Fibroblast of villous mesenchyme (primary cell): Measurements from ENCODE around the gene ABTB1. TPM values are rescaled to one million over a fixed set of nuclear protein-coding genes. Genes with fewer than 3 reads are reported as not detected.
"Not testable (repeated sequence)": the region's sequence is repeated elsewhere in the genome, so short reads cannot be mapped to it uniquely, and the experiment has no call there.

Experiments used
- DNase-seq: peaks from one replicate; pipeline ENCODE4 v3.0.0-alpha.2; 2010; ENCODE audit warnings: low read depth
- H3K4me3 ChIP-seq: 2 replicates; pipeline ENCODE4 v1.5.1; 2011; ENCODE audit warnings: low read depth, mild to moderate bottlenecking, low read length
- total RNA-seq: library from RNA; depleted of rRNA; stranded (reverse); fragments of >200 nt; gene quantifications from 2 replicates; pipeline ENCODE4 v1.2.3, GENCODE V29; 2012
- TF ChIP-seq, protein P1 (sequence below): IDR thresholded peaks from 2 replicates; pipeline ENCODE4 v1.5.1; 2012; ENCODE audit warnings: low read depth, mild to moderate bottlenecking, low read length; ENCODE audit not compliant: insufficient read depth

The ABTB1 gene
- total RNA-seq, 1 donor = 3.5 TPM

DNA sequence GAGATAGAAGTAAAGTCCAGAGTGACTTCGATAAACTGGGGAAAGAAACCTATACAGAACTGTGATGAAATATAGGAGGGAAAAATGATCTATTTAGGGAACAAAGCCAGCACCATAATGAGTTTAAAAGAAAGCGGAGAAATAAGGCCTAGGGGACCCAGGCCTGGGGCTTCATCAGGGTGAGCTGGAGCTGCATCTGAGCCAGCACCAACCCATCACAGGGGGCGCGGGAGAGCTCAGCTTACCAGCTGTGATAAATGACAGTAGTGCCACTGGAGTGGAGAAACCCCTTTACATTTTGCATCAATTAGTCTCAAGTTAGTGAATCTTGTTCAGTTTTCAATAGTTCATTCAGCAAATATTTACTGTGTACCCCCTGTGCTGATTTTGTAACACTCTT lies 22.5 kb upstream of the ABTB1 start:
- no peak for DNase-seq
- no peak overlapping the region for H3K4me3 ChIP-seq
- TF ChIP-seq, protein P1, sequence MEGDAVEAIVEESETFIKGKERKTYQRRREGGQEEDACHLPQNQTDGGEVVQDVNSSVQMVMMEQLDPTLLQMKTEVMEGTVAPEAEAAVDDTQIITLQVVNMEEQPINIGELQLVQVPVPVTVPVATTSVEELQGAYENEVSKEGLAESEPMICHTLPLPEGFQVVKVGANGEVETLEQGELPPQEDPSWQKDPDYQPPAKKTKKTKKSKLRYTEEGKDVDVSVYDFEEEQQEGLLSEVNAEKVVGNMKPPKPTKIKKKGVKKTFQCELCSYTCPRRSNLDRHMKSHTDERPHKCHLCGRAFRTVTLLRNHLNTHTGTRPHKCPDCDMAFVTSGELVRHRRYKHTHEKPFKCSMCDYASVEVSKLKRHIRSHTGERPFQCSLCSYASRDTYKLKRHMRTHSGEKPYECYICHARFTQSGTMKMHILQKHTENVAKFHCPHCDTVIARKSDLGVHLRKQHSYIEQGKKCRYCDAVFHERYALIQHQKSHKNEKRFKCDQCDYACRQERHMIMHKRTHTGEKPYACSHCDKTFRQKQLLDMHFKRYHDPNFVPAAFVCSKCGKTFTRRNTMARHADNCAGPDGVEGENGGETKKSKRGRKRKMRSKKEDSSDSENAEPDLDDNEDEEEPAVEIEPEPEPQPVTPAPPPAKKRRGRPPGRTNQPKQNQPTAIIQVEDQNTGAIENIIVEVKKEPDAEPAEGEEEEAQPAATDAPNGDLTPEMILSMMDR = no peak

DNA sequence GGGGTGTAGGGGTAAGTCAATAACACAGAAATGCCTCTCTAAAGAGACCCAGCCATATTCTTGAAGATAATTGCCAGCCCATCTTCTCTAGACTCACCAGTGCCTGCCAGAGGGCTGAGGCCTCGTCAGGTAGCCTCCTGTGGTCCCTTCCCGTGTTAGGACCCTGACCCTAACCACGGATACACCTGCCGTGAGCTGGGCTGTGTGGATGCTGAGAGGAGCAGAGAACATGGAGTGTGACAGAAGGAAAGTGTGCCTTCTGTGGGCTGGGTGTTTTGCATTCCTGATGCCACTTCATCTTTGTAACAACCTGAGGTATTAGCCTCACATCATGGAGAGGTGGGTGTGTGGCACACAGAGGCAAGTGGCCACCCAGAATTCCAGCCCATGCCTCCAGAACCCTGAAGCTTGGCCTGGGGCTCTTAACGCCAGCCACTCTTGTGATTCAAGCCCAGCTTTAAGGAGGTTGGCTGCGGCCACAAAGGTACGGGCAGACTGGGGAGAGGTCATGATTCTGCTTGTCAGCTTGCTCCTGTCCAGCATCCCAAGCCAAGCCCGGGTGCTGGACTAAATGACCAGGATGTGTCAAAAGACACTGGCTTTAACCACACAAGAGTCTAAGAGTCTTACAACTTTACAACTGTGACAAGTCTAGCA lies 21.1 kb upstream of the ABTB1 start:
- TF ChIP-seq, protein P1 = no peak
- no peak for DNase-seq
- no peak overlapping the region for H3K4me3 ChIP-seq

DNA sequence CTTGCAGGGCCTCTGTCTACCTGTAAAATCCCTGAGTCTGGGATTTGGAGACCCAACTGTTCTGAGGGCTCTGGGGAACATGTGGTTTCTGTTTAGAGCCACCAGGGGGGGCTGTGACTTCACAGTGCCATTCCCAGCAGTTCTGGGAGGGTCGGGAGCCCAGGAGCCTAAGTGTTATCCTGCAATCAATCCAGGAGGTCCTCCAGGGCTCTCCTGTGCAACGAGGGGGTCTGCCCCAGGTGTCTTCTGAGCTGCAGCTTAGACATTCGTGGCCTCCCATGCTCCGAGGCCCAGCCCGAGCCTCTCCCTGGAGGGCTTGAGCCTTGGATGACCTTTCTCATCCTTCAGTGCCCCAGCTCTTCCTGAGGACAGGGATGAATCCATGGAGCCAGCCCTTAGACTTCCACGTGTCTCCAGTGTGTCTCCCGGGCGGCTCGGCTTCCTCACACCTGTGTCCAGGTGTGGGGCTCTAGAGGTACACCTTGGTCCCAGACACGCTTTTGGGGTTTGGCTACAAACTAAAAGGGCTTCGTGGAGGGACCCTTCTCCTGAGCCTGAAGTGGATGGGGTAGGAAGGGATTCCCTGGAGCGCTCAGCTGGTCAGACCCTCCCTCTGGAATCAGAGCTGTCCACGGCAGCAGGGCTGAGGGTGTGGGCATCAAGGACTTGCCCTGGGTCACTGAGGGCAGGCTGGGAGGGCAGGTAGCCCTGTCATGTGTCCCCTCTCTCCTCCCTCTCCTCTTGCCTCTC lies 20.3 kb upstream of the ABTB1 start:
- TF ChIP-seq, protein P1 = peak; percentile 92
- H3K4me3 ChIP-seq = no peak overlapping the region
- DNase-seq = peak; percentile 66

DNA sequence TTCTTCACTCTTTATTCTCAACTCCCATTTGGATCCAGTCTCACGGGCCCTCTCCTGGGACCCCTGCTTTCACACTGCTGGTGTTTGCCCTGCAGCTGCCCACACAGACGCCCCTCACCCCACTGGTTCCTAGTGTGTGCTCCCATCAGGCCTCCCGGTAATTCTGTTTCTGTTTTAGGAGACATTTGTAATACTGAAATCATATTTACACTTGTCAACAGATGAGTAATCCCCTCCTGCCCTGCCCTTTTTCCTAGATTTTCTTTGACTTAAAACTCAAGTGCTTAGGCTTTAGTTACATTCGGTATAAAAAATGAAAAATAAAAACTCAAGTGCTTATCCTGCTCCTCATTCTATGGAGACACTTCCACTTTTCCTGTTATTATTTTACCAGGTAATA lies 18.4 kb upstream of the ABTB1 start:
- no peak overlapping the region for H3K4me3 ChIP-seq
- TF ChIP-seq, protein P1 = no peak
- DNase-seq = no peak

DNA sequence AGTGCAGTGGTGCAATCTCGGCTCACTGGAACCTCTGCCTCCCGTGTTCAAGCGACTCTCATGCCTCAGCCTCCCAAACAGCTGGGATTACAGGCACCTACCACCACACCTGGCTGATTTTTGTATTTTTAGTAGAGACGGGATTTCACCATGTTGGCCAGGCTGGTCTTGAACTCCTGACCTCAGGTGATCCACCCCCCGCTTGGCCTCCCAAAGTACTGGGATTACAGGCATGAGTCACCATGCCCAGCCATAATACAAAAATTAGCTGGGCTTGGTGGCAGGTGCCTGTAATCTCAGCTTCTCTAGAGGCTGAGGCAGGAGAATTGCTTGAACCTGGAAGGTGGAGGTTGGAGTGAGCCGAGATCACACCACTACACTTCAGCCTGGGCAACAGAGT lies 17.8 kb upstream of the ABTB1 start:
- not testable (repeated sequence) for DNase-seq, H3K4me3 ChIP-seq

DNA sequence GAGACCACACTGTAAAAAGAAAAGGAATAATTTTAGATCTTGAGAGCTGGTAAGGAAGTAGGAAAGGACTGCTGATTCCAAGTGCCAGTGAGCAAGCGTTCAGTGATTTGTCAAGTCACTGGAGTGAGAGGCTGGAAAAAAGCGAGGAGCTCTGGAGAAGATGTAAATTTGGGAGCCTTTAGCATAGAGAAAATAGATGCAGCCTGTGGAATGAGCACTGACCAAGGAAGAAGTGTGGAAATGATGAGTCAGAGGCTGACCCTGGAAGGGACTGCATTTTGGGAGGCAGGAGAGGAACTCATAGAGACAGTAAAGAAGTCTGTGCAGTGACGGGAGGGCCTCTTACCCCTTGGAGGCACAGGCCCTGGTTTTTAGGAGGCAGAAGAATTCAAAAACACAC lies 17.1 kb upstream of the ABTB1 start:
- no peak overlapping the region for H3K4me3 ChIP-seq
- TF ChIP-seq, protein P1 = no peak
- DNase-seq = peak; percentile 54

DNA sequence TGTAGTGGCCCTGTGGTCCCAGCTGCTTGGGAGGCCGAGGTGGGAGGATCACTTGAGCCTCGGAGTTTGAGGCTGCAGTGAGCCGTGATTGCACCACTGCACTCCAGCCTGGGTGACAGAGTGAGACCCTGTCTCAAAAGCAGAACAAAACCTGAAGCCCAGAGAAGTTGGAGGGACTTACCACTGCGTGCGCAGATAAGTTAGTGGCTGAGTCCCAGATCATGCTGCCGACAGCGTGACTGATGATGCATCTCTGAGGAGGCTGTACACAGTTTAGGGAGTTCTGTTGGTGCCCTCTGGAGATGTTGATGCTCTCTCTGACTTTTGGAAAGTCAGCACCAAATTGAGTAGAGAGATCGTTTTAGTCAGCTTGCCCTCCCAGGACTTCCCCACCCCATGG lies 15.8 kb upstream of the ABTB1 start:
- TF ChIP-seq, protein P1 = no peak
- H3K4me3 ChIP-seq = no peak overlapping the region
- DNase-seq = no peak
